ENCODE results near the gene KL.

Gene KL

DNA sequence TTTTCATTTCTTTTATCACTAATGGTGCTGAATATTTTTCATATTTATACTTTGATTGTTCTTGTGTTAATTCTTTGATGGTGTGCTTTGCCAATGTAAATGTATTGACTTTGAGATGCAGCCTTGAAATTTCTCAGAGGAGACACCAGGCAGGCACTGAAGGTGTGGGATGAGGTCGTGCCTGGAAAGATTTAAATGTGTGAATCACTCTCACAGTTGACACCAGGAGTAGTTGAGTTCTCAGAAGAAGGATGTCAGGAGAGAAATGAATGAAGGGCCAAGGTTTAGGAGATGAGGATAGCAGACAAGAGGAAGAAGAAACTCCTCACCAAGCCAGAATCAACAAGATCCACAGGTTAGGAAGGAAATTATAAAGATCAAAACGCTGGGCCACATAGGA is 10.1 kb upstream of the KL start:
- DNase-seq, result no peak

DNA sequence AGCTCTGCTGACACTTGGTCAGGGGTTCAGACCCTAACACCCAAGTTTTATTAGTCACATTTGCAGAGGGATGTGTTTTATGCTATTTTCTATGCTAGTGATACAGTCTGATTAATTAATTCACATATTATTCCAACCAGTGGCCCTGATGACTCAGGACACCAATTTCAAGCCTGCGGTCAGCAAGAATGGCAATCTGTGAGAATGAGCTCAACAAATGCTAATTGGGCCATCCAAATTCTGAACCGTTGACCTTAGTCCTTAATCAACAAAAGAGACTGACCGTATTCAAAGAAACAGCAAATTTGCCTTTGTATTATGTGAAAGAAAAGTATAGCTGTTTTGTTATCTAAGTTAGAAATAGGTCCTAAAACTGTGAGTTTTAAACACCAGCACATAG is 9.6 kb upstream of the KL start:
- DNase-seq, result no peak

DNA sequence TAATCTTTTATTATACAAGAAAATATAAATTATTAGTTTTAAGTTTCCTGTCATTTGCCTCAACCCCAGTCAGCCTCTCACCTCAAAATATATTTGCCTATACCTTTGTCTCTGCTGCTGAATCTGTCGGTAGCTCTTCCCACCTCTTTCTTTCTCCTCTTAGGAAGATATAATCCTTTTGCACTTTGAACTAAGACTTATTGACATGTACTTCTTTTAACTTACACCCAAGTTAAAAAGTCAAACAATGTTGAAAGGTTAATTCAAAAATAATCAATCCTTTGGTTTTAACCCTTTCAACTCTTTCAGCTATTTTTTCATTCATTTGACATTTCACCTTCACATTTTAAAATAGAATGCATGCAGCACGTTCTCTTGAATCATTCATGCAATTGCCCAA is 9.0 kb upstream of the KL start:
- DNase-seq, result no peak

DNA sequence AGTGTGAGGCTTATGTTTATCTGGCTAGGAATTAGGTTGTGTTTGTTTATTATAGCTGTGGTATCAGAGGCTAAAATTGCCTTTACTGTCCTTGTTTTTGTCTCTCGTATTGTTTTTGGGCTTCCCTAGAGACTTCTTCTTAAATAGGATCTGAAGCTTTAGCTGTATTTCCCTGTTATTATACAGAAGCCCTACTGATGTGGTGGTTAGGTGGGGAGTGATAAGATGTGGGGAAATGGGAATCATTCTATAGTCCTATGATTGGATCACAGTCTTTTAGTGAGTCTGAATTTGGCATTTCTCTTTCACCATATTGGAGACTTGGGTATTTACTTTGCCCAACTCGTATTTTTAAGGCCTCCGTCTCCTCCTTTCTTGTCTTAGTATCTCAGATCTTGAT is 8.3 kb upstream of the KL start:
- DNase-seq, result no peak

DNA sequence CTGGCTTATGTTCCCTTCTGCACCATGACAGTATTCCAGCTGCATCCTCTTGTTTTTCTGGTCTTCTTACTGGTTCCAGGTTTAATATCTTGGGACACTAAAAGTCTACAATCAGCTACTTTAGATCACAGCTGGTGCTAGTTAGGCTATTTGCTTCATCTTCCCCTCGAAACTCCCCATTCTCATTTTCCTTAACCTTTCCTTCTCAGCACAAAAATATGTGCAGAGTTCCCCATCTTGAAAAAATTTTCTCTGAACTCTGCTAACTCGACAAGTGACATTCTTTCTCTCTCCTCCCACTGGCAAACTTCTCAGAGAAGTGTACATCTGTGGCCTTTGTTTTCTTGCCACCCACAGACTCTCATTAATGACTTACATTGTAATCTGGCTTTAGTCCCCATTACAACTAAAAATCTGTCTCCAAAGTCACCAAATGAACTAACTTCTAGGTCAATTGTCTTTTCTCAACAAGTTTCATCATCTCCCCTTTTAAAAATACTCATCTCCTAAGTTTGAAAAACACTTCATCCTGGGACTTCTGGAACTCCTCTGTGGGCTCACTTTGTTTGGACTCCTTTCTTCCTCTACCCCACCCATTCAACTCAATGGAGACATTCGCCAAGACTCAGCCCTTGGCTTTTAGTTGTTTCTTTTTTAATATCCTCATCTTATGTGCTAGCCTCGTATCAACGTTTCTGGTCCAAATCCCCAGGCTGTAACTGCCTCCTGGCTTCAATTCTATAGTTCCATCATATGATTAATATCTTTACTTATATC is 7.1 kb upstream of the KL start:
- no peak for DNase-seq

DNA sequence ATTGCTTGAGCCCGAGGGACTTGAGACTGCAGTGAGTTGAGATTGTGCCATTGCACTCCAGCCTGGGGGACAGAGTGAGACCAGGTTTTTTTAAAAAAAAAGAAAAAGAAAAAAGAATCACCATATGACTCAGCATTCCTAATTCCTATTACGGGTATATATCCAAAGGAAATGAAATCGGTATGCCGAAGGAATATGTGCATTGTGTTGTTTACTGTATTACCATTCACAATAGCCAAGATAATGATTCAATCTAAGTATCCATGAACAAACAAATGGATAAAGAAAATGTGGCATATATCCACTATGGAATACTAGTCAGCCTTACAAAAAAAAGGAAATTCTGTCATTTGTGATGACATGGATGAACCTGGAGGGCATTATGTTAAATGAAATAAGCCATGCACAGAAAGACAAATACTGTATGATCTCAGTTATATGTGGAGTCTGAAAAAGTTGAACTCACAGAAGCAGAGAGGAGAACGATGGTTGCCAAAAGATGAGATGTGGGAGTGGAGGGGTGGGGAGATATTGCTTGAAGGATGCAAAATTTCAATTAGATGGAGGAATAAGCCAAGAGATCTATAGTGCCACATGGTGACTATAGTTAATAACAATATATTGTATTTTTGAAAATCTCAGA is 4.3 kb upstream of the KL start:
- DNase-seq, result no peak

DNA sequence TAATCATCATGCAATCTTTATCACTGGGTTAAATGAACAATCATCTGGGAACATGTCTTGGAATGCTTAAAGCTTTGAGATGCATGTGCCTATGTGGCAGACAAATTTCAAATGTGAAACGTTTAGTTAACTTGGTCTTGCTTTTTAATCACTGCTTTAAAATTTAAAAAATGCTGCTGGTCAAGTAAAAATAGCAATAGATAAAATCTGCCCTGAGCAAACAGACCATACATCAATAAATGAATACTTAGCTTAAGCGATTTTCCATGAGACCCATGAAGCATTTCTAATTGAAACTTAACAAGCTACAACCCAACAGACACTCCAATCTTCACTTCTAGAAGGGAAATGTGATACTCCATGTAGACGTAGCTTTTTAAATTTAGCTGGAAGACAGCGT is 1.9 kb upstream of the KL start:
- DNase-seq, result no peak

DNA sequence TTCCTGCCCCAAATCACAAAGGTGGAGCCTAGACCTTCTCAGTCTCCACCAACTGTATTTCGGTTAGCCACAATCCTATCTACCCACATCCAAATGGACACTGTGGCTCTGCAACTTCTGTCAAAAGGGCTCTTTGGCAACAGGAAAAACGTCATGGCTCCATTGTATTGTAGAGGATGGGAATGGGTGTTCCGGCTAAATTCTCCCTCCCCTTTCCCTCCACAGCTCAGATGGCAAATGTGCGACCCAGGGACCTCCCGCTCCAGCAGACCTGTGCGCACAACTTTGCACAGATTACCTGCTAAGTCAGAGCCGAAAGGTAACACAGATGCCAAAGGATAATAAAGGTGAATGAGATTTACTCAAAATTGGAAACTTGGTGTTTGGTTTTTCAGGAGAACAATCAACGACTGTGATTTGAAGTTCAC is 968 bp upstream of the KL start:
- DNase-seq, result no peak

DNA sequence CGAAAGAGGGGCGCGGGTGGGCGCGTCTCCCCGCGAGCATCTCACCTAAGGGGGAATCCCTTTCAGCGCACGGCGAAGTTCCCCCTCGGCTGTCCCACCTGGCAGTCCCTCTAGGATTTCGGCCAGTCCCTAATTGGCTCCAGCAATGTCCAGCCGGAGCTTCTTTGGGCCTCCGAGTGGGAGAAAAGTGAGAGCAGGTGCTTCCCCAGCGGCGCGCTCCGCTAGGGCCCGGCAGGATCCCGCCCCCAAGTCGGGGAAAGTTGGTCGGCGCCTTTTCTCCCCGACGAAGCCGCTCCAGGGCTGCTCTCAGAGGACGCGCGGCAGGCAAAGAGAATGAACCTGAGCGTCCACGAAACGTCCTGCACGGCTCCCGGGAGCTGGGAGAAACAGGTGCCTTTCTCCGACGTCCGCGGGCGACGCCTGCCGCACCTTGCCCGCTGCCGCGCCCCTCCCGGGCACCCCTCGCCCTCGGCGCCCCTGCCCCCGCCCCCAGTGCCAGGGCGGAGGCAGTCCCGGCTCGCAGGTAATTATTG is 366 bp upstream of the KL start:
- DNase-seq, result no peak

DNA sequence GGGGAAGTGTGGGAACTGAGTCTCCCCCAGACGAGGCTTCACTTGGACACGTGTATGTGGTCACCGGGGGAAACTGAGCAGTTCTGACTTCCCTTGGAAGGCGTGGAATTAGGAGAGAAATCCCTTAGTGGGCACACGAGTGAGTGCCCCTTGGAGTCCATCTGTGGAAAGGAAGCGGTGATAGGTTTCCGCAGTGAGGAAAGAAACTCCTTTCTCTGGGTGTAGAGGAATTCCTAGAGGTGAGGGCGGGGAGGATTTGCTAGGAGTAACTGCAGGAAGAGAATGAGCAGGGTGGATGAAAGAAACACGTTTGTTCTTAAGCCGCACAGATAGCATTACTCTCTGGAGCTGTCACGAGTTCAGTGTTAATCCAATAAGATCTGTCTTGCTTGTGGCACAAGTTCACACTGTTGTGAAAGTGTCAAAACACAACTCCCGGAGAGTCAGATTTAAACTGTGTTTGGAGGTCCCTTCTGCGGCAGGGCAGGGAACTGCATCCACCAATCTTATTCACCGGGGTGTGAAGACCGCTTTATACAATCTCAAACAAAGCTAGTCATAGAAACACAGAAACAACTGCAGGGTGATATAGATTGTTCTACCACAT is 1.2 kb downstream of the KL start:
- peak; percentile 28 to 42 for DNase-seq

DNA sequence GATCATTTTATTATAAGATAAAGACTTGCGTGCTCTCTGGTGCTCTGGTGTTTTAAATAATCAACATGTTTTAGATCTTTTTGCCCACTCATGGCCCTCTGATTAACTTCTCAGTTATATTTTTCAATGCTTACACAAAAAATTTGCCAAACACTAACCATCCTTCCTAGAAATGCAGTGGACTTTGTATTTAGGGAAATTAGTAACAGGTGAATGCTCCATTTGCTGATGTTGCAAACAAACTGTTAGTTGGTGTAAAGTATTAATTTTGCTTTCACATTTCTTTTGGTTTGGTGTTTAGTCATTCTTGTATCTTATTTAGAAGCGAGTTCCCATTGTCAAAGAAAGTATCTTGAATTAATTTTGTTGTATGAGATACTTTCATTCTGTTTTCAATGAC is 2.7 kb downstream of the KL start:
- no peak for DNase-seq

DNA sequence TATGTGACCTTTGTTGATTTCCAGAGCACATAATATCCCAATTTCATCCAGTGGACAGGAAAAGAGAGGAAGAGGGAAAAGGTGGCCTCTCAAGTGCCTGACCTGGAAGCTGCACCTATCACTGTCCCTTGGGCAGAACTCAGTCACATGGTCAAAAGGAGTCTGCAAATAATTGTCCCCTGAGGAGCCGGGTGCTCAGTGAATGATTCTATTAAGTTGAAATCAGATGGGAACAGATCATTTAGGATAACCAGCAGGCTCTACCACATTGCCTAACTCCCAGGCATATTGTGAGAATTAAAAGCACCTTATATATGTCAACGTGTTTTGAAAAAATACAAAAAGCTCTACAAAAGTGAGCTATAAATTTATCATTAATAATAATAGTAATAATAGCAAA is 6.8 kb downstream of the KL start:
- DNase-seq, result no peak

DNA sequence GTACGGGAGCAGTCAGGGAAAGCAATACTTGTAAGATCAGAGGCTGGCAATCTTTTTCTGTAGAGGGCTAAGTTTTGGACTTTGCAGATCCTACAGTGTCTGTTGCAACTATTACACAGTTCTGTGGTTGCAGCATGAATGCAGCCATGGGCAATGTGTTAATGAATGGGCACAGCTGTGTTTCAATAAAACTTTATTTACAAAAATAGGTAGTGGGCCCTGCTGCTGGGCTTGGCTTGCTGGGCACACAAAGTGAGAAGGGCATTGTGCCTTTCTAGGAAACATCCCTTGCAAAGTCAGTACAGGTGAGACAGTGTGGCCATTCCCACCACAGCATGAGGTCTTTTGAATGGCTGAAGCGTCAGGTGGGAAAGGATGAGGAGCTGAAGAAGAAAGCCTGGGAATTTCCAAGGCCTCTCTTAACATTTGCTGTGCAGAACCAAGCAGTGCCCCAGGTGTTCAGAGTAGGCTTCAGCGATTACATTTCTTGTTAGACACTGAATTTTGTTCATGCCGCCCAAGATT is 9.1 kb downstream of the KL start:
- no peak for DNase-seq

DNA sequence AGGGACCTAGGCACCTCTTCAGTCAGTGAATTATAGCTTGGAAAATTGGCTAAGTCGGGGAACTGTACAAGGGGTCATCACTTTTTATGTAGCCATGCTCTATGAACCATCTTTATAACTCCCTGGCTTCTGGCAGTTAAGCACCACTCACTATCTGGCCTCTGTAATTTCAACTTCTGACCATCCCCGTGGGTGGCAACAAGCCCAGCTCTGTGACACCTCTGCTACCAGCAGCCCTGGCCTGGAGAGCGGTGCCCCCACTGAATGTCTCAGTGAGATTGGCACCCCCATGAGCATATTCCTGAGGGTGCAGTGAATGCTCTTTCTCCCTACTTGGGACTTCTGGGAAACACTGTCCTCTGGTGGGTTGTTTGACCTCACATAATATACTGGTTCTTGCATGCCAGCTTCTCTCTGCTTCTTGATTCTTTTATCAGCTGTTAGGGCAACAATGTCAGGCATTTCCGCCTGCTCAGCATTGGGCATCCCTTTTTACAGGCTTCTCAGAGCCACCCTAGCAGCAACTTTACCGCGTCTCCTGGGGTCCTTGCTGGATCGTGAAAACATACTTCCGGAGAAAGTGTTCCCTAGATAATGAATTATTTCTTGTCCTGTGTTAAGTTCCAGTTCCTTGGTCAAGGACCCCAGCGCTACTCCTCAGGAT is 10.4 kb downstream of the KL start:
- no peak for DNase-seq

DNA sequence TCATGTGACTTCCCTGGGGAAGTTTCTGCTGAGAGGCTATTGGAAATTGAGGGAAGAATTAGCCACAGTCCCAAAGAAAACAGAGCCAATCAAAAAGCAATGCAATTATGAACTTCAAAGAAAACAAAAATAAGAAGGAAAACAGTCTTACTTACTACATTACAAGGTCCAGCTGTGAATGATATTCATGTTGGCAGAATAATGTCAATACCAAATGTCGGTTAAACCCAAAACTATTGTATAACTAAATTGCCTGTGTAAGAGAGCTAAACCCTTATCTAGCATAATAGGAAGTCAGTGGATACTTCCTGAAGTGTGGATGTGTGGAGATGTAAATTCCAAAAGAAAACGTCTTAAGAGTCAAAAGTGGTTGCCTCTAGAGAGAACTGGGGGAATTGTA is 12.4 kb downstream of the KL start:
- no peak for DNase-seq

DNA sequence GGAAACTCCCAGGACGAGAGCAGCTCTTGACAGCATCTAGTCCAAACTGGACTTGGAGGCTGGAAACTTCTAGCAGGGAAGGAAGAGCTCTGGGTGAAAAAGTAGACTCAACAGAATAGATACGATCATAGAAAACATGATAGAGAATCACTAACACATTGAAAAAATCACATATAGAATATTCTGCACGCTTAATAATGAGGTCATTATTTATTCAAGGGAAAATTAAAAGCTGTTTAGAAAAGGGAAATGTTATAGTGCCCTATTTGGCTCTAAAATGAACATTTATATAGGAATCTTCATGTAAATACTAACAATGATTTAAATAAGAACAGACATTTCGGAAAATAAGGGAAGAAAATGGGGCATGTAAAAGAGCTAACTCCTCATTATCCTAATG is 15.1 kb downstream of the KL start:
- no peak for DNase-seq

DNA sequence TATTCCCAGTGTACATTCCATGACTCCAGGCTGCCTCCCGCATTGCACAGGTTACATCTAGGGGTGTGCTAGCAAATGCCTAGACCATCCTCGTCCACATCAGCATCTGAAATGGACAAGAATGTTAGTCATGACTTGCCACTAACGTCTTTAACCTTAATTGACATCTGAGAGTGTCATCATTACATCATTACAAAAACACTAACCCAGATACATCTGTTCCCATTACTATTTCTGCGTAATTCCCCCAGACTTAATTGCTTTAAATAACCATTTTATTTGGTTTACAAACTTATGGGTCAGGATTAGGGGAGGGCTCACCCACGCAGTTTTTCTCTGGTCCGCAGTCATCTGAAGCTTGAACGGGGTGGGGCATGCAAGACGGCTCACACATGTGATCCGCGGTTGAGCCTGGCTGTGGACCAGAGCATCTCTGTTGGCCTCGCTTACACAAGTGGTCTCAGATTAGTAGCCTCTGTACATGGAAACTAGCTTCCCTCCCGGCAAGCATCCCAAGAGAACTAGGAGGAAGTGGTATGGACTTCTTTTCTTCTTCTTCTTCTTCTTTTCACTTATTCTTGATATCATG is 15.9 kb downstream of the KL start:
- DNase-seq, result no peak

DNA sequence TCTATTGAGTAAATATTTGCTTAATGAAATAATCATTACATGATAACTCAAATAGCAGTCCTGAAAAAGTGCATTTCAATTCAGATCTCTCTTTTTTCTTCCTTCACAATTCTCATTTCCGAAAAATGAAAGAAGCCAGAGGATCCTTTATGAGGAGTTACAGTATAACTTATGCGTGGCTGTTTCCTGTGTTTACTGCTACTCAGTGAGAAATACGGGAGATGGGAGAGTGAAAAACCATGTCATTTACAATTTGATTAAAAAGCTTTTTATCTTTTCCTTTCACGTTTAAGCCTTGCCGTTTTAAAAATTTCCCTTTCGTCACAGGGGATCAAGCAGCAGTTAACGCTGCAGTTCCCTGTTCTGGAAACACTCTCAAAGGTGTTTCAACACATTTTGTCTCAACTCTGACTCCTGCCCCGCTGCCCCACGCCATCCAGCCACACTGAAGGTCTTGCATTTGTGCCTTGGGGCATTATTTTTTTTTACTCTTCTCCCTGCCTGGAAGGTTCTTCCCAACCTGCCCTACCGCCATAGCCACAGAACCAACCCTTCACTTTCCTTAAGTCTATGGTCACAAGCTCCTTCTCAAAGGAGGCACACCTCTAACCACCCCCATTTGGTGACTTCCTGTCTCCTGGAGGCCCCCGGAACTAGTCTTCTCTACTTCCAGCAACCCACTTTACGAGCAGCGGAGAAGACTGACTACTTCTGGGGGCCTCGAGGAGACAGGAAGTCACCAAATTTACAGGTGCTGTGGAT is 17.0 kb downstream of the KL start:
- peak in 1 of 2 donors; percentile 23 for DNase-seq

DNA sequence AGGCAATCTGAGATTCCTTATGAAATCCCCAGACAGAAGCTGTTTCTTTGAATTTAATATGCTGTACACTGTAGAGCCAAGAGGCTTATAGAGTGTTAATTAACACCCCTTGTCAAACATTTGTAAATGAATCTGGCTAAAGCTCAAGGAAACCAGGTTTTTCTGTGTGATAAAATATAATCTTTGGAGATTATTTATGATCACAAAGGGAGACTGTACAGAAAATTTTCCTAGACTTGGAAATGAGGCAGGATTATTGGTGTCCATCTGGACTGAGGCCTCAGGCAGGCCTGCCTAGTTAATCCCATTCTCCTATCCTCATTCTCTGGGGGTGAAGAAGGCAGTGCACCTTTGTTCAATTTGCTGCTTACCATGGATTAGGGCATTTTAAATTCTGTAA is 17.8 kb downstream of the KL start:
- no peak for DNase-seq

DNA sequence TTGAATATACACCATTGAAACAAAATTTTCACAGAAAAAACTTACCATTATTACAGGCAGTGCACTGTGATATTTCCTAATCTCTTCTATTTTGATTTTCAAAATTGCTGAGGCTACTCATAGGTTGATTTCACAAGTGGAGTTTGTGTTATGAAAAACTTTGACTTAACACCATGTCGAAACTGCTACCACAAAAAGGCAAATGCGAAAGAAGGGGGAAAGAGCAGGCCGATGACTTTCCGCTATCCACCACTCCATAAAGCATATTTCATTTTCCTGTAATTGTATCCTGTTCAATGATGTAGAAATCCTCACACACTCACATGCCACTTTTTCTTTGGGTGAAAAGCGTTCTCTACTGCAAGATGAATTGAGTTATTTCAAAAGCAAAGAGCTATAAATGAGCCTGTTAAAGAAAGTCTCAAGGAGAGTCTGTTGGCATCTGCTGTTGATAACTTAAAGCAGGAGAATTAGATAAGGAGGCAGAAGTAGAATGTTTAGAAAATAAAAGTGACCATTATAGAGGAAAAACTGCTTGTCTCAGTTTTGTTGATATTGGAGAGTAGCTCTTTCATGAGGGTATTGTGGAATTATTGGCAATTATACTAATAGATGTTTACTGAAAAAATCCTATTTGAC is 18.8 kb downstream of the KL start:
- DNase-seq, result no peak

DNA sequence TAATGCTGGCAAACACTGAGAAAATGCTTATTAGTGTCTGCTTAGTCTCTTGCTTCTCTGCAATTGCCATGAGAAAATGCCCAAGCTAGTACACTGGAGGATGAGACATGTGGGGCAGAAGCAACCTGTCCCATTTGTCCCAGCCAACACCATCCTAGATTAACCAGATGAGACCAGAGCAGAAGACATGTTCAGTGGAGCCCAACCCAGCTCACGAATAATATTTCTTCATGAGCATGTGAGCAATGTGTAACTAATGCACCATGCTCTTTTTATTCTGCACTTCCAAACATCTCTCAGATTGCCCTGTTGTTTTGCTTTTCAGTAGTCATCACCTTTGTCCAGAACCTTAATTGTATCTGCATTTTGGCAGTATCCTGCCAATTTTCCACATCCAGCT is 21.4 kb downstream of the KL start:
- DNase-seq, result no peak

DNA sequence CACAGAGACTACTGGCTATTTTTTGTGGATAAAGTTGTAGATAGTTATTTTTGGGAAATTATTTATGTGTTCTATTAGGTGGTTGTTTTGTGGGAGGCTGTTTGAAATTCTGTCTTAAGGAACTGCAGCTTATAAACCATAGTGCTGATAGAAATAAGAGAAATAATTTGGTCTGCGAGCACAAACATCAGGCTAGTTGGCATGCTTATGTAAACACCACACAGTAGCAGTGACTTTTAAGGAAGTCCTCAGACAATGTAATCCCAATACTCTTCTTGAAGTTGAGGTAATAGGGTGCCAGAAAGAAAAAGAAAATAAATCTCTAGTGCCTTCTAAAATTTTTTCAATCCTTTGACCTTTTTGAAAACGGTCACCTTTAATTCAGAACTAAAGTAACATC is 23.9 kb downstream of the KL start:
- no peak for DNase-seq
